Lung (tissue), 12 donors: ENCODE results near the gene RESF1. TPM values are rescaled to one million over a fixed set of nuclear protein-coding genes. Genes with fewer than 3 reads are reported as not detected.

Experiments used
- ATAC-seq: fragments of 200-7000 bp; cut with Tn5 transposase; one replicate; pipeline ENCODE4 v1.9.1; 2020; ENCODE audit warnings: moderate number of reproducible peaks; ENCODE audit not compliant: insufficient read depth, low FRiP score
- DNase-seq, 3 donors: peaks; one replicate each; pipeline ENCODE4 v3.0.0-alpha.2; 2013 to 2017
- H3K27ac ChIP-seq, 2 donors: one replicate each; pipeline ENCODE4 v1.5.1; 2013; ENCODE audit warnings: mild to moderate bottlenecking in 2 of 2, moderate library complexity in 2 of 2, control low read depth in 1 of 2, inconsistent platforms in 1 of 2, low read depth in 1 of 2, low read length in 1 of 2
- H3K27me3 ChIP-seq, 3 donors: one replicate each; pipeline ENCODE4 v1.5.1; 2013; ENCODE audit warnings: low read length in 2 of 3; ENCODE audit not compliant: control insufficient read depth in 3 of 3, insufficient read depth in 3 of 3
- H3K36me3 ChIP-seq, 4 donors: one replicate each; pipeline ENCODE4 v1.5.1; 2013; ENCODE audit warnings: low read length in 4 of 4, mild to moderate bottlenecking in 1 of 4, moderate library complexity in 1 of 4; ENCODE audit not compliant: control insufficient read depth in 4 of 4, insufficient read depth in 4 of 4
- H3K4me1 ChIP-seq, 5 donors: one replicate each; pipeline ENCODE4 v1.5.1; 2013; ENCODE audit warnings: low read length in 5 of 5, mild to moderate bottlenecking in 2 of 5, moderate library complexity in 1 of 5; ENCODE audit not compliant: control insufficient read depth in 5 of 5, insufficient read depth in 5 of 5
- H3K4me3 ChIP-seq: one replicate; pipeline ENCODE4 v1.5.1; 2013; ENCODE audit warnings: mild to moderate bottlenecking, control low read depth, moderate library complexity
- H3K9ac ChIP-seq, 2 donors: one replicate each; pipeline ENCODE4 v1.5.1; 2013; ENCODE audit warnings: low read length in 2 of 2, control low read depth in 1 of 2; ENCODE audit not compliant: insufficient read depth in 1 of 2
- H3K9me3 ChIP-seq, 4 donors: one replicate each; pipeline ENCODE4 v1.5.1; 2013; ENCODE audit warnings: low read length in 3 of 4, mild to moderate bottlenecking in 1 of 4, moderate library complexity in 1 of 4; ENCODE audit not compliant: control insufficient read depth in 4 of 4, insufficient read depth in 3 of 4
- CTCF ChIP-seq: IDR thresholded peaks from 2 replicates; pipeline ENCODE4 v1.5.1; 2012; ENCODE audit warnings: mild to moderate bottlenecking; ENCODE audit errors: control extremely low read depth, extremely low read depth
- WGBS, 2 donors: extraction: QIAGEN DNeasy Blood & Tissue Kit; methylation state at CpG; one replicate each; pipeline ENCODE4 v1.1.7; 2013; 5-methylcytosine and 5-hydroxymethylcytosine counted together
- polyA plus RNA-seq, 2 donors: library from polyadenylated mRNA; stranded (reverse); fragments of 200-250 nt; gene quantifications; one replicate each; pipeline ENCODE4 v1.2.1, GENCODE V29; 2013
- total RNA-seq, 2 donors: library from RNA; depleted of rRNA in 1 of 2; stranded (reverse); fragments of >200 nt in 1 of 2; gene quantifications; one replicate each; pipeline ENCODE4 v1.2.1, GENCODE V29; 2014 to 2021
- donor health status: control.
- donor health status: control.
- donor health status: Bipolar disorder and iron deficiency.
- donor health status: healthy.
- donor health status: DM: yes; HTN: yes; CAD: no.

Gene RESF1
- total and polyA plus RNA-seq, 4 donors: 54.0 to 65.4 (median 57.9) TPM

- 96% methylated on average over 1 of the region's 1 CpG for WGBS, 2 donors
- Histone ChIP-seq H3K27me3 (no peaks in the 10 kb centered on the region), H3K4me1 (peaks cover 0 to 1% (median 0%) of the 10 kb centered on the region in 5 donors), H3K27ac (no peak overlapping the region), H3K36me3 (peaks cover 4 to 11% (median 7%) of the 10 kb centered on the region in 4 donors), H3K4me3 (no peak overlapping the region), H3K9ac (no peak overlapping the region), H3K9me3 (no peaks in the 10 kb centered on the region)
- DNase-seq (no peak), ATAC-seq (no peak)
- TF ChIP-seq CTCF: no peak
These were observed 44.4 kb downstream of the RESF1 start for GRCh38 chr12:32003654-32004053.

- no peaks in the 10 kb centered on the region for H3K9me3 ChIP-seq
- WGBS, 2 donors: 48 to 57% methylated on average over 11 of the region's 11 CpGs
- ATAC-seq (no peak), DNase-seq (no peak)
- no peak for TF ChIP-seq CTCF
- no peak overlapping the region for H3K27ac ChIP-seq
- H3K9ac ChIP-seq: no peak overlapping the region
- H3K4me1 ChIP-seq: peaks cover 0 to 1% (median 0%) of the 10 kb centered on the region in 5 donors
- H3K36me3 ChIP-seq: peaks cover 2 to 5% (median 3%) of the 10 kb centered on the region in 4 donors
- no peaks in the 10 kb centered on the region for H3K27me3 ChIP-seq
- no peak overlapping the region for H3K4me3 ChIP-seq
These were observed 46.4 kb downstream of the RESF1 start for GRCh38 chr12:32005496-32006125.

Other genes starting within 250 kb of the RESF1 start
- gene AMN1, start 230.4 kb upstream of the RESF1 start, total RNA-seq: 10 to 100 TPM in 1 of 2 donors, 1 to 10 TPM in 1; 5.7 to 20.0 TPM
- gene AMN1, start 230.4 kb upstream of the RESF1 start, polyA plus RNA-seq: 10 to 100 TPM in 1 of 2 donors, 1 to 10 TPM in 1; 8.4 to 14.3 TPM
- gene BICD1, start 147.4 kb downstream of the RESF1 start, total RNA-seq: 10 to 100 TPM; 18.9 to 22.9 TPM
- gene BICD1, start 147.4 kb downstream of the RESF1 start, polyA plus RNA-seq: 1 to 10 TPM; 6.1 to 6.8 TPM